Measurements from ENCODE around the gene CALML6.

GRCh38 chr1:1958071-1958541, 43.0 kb downstream of the CALML6 start:
- TF ChIP-seq POLR2A (IDR thresholded peaks at IDR 0.05) (no peak), CTCF (IDR thresholded peaks at IDR 0.05) (no peak)

Measured in breast epithelium (tissue), 3 donors.